Sigmoid colon (tissue), 7 donors: ENCODE results near the gene PRSS38. TPM values are rescaled to one million over a fixed set of nuclear protein-coding genes. Genes with fewer than 3 reads are reported as not detected.

Source experiments
- DNase-seq: peaks from one replicate; pipeline ENCODE4 v3.0.0-alpha.2; 2019
- H3K27ac ChIP-seq, 4 donors: fragments of 200-600 bp; sonication (generic); one replicate each; pipeline ENCODE4 v1.5.1; 2016 to 2019; ENCODE audit warnings: mild to moderate bottlenecking in 1 of 4
- H3K27me3 ChIP-seq, 3 donors: fragments of 200-600 bp; sonication (generic); one replicate each; pipeline ENCODE4 v1.5.1; 2019; ENCODE audit warnings: mild to moderate bottlenecking in 1 of 3
- H3K36me3 ChIP-seq, 4 donors: fragments of 200-600 bp; sonication (generic); one replicate each; pipeline ENCODE4 v1.5.1; 2016 to 2019
- H3K4me1 ChIP-seq, 4 donors: fragments of 200-600 bp; sonication (generic); one replicate each; pipeline ENCODE4 v1.5.1; 2017 to 2019
- H3K4me3 ChIP-seq, 4 donors: fragments of 200-600 bp; sonication (generic); one replicate each; pipeline ENCODE4 v1.5.1; 2017 to 2019; ENCODE audit warnings: mild to moderate bottlenecking in 2 of 4, moderate library complexity in 1 of 4
- H3K9me3 ChIP-seq, 4 donors: fragments of 200-600 bp in 3 of 4; sonication (generic) in 3 of 4; one replicate each; pipeline versions ENCODE4 v1.5.1 to v1.6.1; 2013 to 2019
- CTCF ChIP-seq, 4 experiments: fragments of 450-650 bp in 3 of 4; fragments of 200-600 bp in 1 of 4; IDR thresholded peaks; one replicate each; pipeline ENCODE4 v1.5.1; 2016 to 2019; ENCODE audit warnings: antibody characterized with exemption in 4 of 4, mild to moderate bottlenecking in 3 of 4, moderate library complexity in 2 of 4
- EP300 ChIP-seq, 4 donors: sonication (generic); formaldehyde crosslinking; IDR thresholded peaks; one replicate each; pipeline ENCODE4 v1.6.1; 2017; ENCODE audit warnings: antibody characterized with exemption in 4 of 4
- POLR2A ChIP-seq, 2 donors: fragments of 450-650 bp; IDR thresholded peaks; one replicate each; pipeline ENCODE4 v1.6.1; 2016; ENCODE audit warnings: antibody characterized with exemption in 2 of 2, mild to moderate bottlenecking in 2 of 2, moderate library complexity in 2 of 2
- POLR2AphosphoS5 ChIP-seq, 4 donors: sonication (generic); formaldehyde crosslinking; IDR thresholded peaks; one replicate each; pipeline ENCODE4 v1.6.1; 2017; ENCODE audit warnings: antibody characterized with exemption in 4 of 4
- WGBS, 2 donors: extraction: QIAGEN DNeasy Blood & Tissue Kit; methylation state at CpG; one replicate each; pipeline ENCODE4 v1.1.7; 2013; 5-methylcytosine and 5-hydroxymethylcytosine counted together
- intact Hi-C: fragments of 100-400 bp; cut with DNase I; formaldehyde crosslinking; loops from one replicate; pipeline ENCODE4 v1.15.1; 2023
- polyA plus RNA-seq, 3 donors: library from polyadenylated mRNA; stranded (reverse); fragments of 200-250 nt; gene quantifications; one replicate each; pipeline ENCODE4 v1.2.3, GENCODE V29; 2013
- total RNA-seq, 4 donors: library from RNA; depleted of rRNA; stranded (reverse); fragments of >200 nt; gene quantifications; one replicate each; pipeline ENCODE4 v1.1.0, GENCODE V29; 2016
- donor health status: healthy with polysubstance abuse.
- donor health status: Bipolar disorder and iron deficiency.
- donor health status: healthy.

The PRSS38 gene
- total and polyA plus RNA-seq, 7 donors, result not detected

- 83 to 93% methylated on average over 42 of the region's 42 CpGs for WGBS, 2 donors
- H3K9me3 ChIP-seq, result no peaks in the 10 kb centered on the region
- H3K27ac ChIP-seq, result peak overlapping the region in 3 of 4 donors; percentile 62 to 83 (median 68)
- H3K4me1 ChIP-seq, result peaks cover 0 to 42% (median 29%) of the 10 kb centered on the region in 4 donors
- intact Hi-C loops, result no loop called here
- H3K4me3 ChIP-seq, result peak overlapping the region in 2 of 4 donors; percentile 19 to 28
- TF ChIP-seq EP300 (IDR thresholded peaks at IDR 0.05), result no peak
- peak; percentile 12 to 60 (median 34) for TF ChIP-seq POLR2AphosphoS5 (IDR thresholded peaks at IDR 0.05)
- H3K27me3 ChIP-seq, result no peaks in the 10 kb centered on the region
- peaks cover 0 to 4% (median 0%) of the 10 kb centered on the region in 4 donors for H3K36me3 ChIP-seq
- no peak for DNase-seq
Observed at GRCh38 chr1:227774821-227775661, 40.4 kb upstream of the PRSS38 start.

DNA sequence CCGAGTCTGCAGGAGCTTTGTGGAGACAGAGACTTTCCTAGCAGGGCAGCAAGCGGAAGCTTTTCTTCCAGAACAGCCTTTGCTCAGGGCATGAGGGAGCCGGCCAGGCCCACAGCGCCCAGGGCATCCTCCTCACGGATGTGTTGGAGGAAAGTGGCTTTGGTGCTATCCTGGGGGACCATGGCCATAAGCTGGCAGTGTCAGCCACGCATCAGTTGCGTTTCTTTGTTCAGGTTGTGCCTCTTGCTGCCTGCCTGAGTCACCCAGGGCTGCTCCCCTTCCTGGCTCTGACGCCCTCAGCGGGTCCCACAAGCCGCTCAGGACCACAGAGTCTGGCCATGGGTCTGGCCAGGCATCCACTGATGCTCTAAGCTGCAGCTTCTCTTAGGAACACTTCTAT is 39.6 kb upstream of the PRSS38 start:
- peaks cover 0 to 9% (median 2%) of the 10 kb centered on the region in 4 donors for H3K36me3 ChIP-seq
- peak overlapping the region in 3 of 4 donors; percentile 43 to 83 (median 68) for H3K27ac ChIP-seq
- no peak overlapping the region for H3K4me3 ChIP-seq
- no peaks in the 10 kb centered on the region for H3K27me3 ChIP-seq
- DNase-seq, result no peak
- intact Hi-C loops, result no loop called here
- TF ChIP-seq EP300 (IDR thresholded peaks at IDR 0.05) (no peak), POLR2A (IDR thresholded peaks at IDR 0.05) (no peak), CTCF (IDR thresholded peaks at IDR 0.05) (no peak), POLR2AphosphoS5 (IDR thresholded peaks at IDR 0.05) (no peak)
- no peaks in the 10 kb centered on the region for H3K9me3 ChIP-seq
- WGBS, 2 donors, result 96% methylated on average over 10 of the region's 10 CpGs
- H3K4me1 ChIP-seq, result peaks cover 0 to 42% (median 29%) of the 10 kb centered on the region in 4 donors

DNA sequence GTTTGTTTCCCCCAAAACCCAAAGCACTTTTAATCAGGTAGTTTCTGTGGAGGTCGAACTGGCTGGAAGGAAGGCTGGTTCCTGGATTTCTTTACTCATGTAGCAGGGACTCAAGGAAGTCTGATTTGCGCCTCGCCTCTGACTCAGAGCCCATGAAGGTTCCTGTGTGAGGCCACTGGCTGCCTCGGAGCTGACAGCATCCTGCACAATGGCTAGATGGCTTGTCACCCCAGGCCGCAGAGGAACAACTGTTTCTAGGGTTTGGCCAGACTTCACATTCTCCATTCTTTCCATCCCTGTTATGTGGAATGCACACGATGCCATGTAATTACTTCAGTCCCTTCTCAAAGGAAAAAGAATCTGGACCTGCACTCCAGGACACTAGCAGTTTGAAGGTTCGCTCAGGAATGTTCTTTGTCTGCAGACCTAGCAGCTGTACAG is 39.1 kb upstream of the PRSS38 start:
- Histone ChIP-seq H3K4me1 (peaks cover 0 to 42% (median 29%) of the 10 kb centered on the region in 4 donors), H3K4me3 (no peak overlapping the region), H3K27ac (peak overlapping the region in 3 of 4 donors; percentile 43 to 83 (median 68)), H3K9me3 (no peaks in the 10 kb centered on the region), H3K27me3 (no peaks in the 10 kb centered on the region), H3K36me3 (peaks cover 0 to 14% (median 2%) of the 10 kb centered on the region in 4 donors)
- TF ChIP-seq POLR2A (IDR thresholded peaks at IDR 0.05) (no peak), EP300 (IDR thresholded peaks at IDR 0.05) (no peak), CTCF (IDR thresholded peaks at IDR 0.05) (no peak), POLR2AphosphoS5 (IDR thresholded peaks at IDR 0.05) (no peak)
- intact Hi-C loops, result no loop called here
- 91% methylated on average over 7 of the region's 7 CpGs for WGBS, 2 donors
- DNase-seq, result peak; percentile 28

GRCh38 chr1:227777156-227777555 is 38.3 kb upstream of the PRSS38 start:
- Histone ChIP-seq H3K4me3 (no peak overlapping the region), H3K4me1 (peaks cover 0 to 42% (median 29%) of the 10 kb centered on the region in 4 donors), H3K27me3 (no peaks in the 10 kb centered on the region), H3K27ac (no peak overlapping the region), H3K36me3 (peaks cover 0 to 14% (median 2%) of the 10 kb centered on the region in 4 donors), H3K9me3 (no peaks in the 10 kb centered on the region)
- intact Hi-C loops, result no loop called here
- peak; percentile 65 for DNase-seq
- 92 to 93% methylated on average over 11 of the region's 11 CpGs for WGBS, 2 donors
- TF ChIP-seq POLR2A (IDR thresholded peaks at IDR 0.05) (no peak), EP300 (IDR thresholded peaks at IDR 0.05) (no peak), CTCF (IDR thresholded peaks at IDR 0.05) (no peak), POLR2AphosphoS5 (IDR thresholded peaks at IDR 0.05) (no peak)

GRCh38 chr1:227777646-227778045 is 37.8 kb upstream of the PRSS38 start:
- DNase-seq, result peak; percentile 57
- intact Hi-C loops, result no loop called here
- H3K36me3 ChIP-seq, result peaks cover 0 to 17% (median 5%) of the 10 kb centered on the region in 4 donors

More at GRCh38 chr1:227777646-227778045, 37.8 kb upstream of the PRSS38 start:
- H3K9me3 ChIP-seq, result no peaks in the 10 kb centered on the region
- peaks cover 0 to 42% (median 29%) of the 10 kb centered on the region in 4 donors for H3K4me1 ChIP-seq
- no peak overlapping the region for H3K4me3 ChIP-seq
- H3K27ac ChIP-seq, result no peak overlapping the region
- 97% methylated on average over 4 of the region's 4 CpGs for WGBS, 2 donors
- H3K27me3 ChIP-seq, result no peaks in the 10 kb centered on the region
- TF ChIP-seq POLR2A (IDR thresholded peaks at IDR 0.05) (no peak), POLR2AphosphoS5 (IDR thresholded peaks at IDR 0.05) (no peak), EP300 (IDR thresholded peaks at IDR 0.05) (no peak), CTCF (IDR thresholded peaks at IDR 0.05) (no peak)
